Measurements from ENCODE around the gene POLRMT.

DNA sequence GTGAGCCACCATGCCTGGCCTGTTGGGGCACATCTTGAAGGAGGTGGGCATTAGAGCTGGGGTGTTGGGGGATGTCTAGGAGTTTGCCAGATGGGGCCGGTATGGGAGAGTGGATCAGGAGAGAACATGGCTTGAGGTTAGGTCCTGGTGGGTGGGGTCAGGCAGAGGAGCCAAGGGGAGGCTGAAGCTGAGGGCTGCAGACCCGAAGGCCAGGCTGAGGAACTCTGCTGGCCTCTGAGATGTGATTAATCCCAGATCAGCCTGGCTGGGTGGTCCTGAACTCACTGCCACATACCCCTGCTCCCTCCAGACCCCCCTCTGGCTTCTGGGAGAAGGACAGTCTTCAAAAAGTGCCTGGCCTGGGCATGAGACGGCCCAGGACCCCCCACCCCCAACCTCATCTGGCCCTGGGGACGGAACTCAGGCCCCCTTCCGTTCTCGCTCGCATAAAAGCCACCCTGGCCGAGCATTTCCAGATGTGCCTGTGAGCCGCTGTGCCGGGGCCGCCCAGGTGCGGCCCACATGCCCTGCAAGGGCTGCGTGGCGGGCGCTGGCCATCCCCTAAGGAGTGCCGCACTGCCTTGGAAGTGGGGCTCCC lies 45.6 kb upstream of the POLRMT start:
- TF ChIP-seq EP300 (IDR thresholded peaks at IDR 0.05) = no peak
- TF ChIP-seq, protein P1, sequence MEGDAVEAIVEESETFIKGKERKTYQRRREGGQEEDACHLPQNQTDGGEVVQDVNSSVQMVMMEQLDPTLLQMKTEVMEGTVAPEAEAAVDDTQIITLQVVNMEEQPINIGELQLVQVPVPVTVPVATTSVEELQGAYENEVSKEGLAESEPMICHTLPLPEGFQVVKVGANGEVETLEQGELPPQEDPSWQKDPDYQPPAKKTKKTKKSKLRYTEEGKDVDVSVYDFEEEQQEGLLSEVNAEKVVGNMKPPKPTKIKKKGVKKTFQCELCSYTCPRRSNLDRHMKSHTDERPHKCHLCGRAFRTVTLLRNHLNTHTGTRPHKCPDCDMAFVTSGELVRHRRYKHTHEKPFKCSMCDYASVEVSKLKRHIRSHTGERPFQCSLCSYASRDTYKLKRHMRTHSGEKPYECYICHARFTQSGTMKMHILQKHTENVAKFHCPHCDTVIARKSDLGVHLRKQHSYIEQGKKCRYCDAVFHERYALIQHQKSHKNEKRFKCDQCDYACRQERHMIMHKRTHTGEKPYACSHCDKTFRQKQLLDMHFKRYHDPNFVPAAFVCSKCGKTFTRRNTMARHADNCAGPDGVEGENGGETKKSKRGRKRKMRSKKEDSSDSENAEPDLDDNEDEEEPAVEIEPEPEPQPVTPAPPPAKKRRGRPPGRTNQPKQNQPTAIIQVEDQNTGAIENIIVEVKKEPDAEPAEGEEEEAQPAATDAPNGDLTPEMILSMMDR (IDR thresholded peaks at IDR 0.05) = no peak
